HCT116 (cell line): ENCODE results near the gene RBMXL2. TPM values are rescaled to one million over a fixed set of nuclear protein-coding genes. Genes with fewer than 3 reads are reported as not detected.

Source experiments
- total RNA-seq: library from RNA; stranded (reverse); gene quantifications from one replicate; pipeline ENCODE4 v1.2.1, GENCODE V29; 2021; ENCODE audit not compliant: unreplicated experiment

RBMXL2 gene
- total RNA-seq, 1 experiment from 2014 or later, result 0.12 TPM

Other genes with a start within 250 kb of the RBMXL2 start
- gene OR10A5, start 243.3 kb upstream of the RBMXL2 start, total RNA-seq, result not detected
- gene OR10A2, start 225.9 kb upstream of the RBMXL2 start, total RNA-seq, result not detected
- not detected for gene OR10A4, start 212.4 kb upstream of the RBMXL2 start, total RNA-seq
- gene OR2D2, start 196.5 kb upstream of the RBMXL2 start, total RNA-seq, result 0.20 TPM
- gene OR2D3, start 168.0 kb upstream of the RBMXL2 start, total RNA-seq, result not detected
- 9.9 TPM for gene ZNF215, start 162.6 kb upstream of the RBMXL2 start, total RNA-seq
- 2.1 TPM for gene ZNF214, start 68.7 kb upstream of the RBMXL2 start, total RNA-seq
- gene NLRP14, start 68.5 kb upstream of the RBMXL2 start, total RNA-seq, result 0.49 TPM
- gene SYT9, start 162.9 kb downstream of the RBMXL2 start, total RNA-seq, result not detected